GM10847 (cell line): ENCODE results near the gene SYCP1.

ENCODE experiments used
- POLR2A ChIP-seq: IDR thresholded peaks from 2 replicates; pipeline ENCODE4 v1.6.1; 2011; ENCODE audit not compliant: insufficient read length; ENCODE audit errors: extremely low read depth

Gene SYCP1

DNA sequence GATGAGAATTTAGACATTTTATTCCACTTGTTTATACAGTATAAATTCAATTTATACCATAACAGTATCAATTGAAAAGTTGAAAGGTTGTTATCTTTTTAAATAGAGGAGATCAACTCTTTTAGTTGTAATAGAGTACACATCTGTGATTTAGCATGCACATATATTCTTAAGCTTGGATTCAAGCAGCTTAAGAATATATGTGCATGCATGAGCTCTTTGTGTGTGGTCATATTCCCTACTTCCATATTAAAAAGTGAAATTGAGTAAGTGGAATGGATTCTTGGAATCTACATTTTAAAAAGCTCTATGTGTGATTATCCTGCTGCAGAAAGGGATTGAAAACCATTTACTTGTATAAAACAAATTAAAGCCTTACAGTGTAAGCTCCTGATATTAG lies 71.9 kb downstream of the SYCP1 start:
- no peak for TF ChIP-seq POLR2A

DNA sequence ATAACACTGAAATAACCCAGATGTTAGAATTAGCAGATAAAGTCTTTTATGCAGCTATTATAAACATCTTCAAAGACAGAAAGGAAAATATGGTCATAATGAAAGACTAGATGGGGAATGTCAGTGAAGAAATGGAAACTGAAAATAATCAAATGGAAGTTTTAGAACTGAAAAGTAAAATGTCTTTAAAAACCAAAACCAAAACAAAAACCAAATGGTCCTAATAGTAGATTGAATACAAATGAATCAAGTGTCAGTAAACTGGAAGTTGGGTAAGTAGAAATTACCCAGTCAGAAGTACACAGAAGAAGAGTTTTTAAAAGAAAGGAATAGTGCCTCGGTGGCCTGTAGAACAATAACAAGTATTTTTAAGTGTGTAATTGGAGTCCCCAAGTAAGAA lies 72.7 kb downstream of the SYCP1 start:
- TF ChIP-seq POLR2A, result no peak

DNA sequence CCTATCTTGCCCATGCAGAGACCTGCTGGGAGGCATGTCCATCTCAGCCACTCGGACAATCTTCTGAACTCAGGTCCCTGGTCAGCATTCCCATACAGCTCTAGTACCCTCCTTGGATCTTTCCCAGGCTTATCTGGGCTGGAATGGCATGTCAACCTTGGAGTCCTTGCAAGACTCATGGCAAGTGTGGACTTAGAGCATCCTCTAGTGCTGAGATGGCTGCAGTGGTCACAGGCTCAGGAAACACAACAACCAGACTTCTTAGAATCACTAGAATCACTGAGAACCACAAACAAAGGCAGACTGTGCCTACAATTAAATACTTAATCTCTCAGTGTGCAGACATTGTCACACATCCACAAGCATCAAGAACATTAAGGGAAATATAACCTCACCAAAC lies 101.9 kb downstream of the SYCP1 start:
- no peak for TF ChIP-seq POLR2A

DNA sequence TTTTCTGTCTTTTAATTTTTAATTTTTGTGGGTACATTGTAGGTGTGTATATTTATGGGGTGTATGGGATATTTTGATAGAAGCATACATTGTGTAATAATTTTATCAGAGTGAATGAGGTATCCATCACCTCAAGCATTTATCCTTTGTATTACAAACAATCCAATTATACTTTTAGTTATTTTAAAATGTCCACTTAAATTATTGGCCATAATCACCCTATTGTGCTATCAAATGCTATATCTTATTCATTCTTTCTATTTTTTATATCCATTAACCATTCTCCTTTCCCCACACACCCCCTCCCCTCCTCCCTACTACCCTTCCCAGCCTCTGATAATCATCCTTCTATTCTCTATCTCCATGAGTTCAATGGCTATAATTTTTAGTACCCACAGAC lies 104.8 kb downstream of the SYCP1 start:
- no peak for TF ChIP-seq POLR2A

DNA sequence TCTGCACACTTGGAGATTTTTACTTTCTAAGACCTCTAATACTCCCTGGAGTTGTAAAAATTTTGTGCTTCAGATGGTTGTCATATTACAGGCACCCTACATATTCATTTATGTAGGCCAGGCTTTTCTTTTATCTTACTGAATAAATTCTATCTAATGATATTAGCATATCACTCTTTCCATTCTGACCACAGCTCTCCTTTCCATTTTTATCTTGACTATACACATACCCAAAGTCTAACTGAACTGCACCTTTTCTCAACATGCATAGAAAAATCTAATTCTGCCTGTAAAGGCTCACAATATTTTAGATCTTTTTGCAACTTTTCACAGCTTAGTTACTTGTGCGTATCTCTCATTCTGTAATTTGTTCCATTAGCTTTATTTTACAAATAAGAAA lies 122.2 kb downstream of the SYCP1 start:
- TF ChIP-seq POLR2A, result no peak

DNA sequence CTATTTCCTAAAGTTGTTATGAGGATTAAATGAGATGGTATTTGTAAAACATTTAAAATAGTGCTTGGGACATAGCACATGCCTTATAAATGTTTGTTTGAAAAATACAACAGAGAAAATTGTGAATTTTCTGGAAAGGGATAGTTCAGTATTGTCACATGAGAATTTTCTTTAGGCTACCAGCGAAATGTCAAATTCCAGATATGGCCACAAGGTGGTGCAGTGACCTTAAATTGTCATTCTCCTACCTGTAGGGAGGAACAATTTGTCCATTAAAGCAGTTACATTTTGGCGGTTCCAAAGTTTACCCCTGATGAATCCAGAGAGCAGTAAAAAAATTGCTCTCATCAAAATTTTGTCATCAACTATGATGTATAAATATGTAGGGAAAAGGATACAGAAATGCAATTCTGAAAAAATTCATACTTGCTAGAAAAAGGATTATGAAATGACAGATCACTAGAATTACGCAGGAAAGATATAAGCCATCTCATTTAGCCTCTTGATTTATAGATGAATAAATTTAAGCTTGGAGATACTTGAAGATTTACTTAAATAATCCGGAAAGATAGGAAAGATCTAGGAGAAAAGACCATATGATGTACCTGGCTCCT lies 124.7 kb downstream of the SYCP1 start:
- no peak for TF ChIP-seq POLR2A

DNA sequence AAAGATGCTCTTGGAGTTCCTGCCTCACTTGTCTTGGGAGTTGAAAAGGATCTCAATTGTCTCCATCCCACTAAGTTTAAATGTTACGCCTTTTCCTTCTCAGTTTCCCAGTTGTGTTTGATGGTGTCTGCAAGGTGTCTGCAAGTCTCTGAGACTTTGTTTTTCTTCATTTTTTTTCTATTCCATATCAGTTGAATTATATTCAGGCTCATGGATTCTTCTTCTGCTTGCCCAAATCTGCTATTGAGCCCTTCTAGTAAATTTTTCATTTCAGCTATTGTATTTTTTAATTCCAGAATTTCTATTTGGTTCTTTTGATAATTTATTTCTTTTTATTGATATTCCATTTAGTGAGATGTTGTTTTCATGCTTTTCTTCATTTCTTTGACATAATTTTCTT lies 127.6 kb downstream of the SYCP1 start:
- no peak for TF ChIP-seq POLR2A

DNA sequence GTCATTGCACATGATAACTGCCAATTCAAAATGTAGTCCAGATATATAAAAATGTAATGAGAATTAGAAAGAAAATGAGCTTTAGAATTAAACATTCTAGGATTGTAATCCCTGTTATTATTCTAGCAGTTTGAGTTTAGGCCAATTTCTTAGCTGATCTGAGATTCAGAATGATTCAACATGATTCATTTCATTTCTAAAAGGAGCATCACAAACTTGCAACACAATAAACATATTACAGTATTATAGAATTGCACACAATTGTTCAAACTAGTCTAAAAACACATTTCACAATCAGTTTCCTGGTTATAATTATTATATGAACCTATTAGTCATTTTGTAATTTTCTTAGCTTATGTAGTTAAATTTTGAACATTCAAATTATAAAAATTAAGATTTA lies 131.6 kb downstream of the SYCP1 start:
- no peak for TF ChIP-seq POLR2A

DNA sequence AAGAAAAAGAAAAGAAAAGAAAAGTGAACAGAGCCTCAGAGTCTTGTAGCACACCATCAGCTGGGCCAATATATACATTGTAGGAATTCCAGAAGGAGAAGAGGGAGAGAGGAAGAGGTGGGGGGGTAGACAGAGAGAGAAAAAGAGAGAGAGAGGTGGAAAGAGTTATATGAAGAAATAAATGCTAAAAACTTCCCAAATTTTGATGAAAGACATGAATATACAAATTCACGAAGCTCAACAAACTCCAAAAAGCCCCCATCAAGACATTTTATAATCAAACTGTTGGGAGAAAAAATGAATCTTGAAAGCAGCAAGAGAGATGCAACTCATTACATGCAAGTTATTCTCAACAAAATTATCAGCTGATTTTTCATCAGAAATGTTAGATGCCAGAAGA lies 133.4 kb downstream of the SYCP1 start:
- no peak for TF ChIP-seq POLR2A

DNA sequence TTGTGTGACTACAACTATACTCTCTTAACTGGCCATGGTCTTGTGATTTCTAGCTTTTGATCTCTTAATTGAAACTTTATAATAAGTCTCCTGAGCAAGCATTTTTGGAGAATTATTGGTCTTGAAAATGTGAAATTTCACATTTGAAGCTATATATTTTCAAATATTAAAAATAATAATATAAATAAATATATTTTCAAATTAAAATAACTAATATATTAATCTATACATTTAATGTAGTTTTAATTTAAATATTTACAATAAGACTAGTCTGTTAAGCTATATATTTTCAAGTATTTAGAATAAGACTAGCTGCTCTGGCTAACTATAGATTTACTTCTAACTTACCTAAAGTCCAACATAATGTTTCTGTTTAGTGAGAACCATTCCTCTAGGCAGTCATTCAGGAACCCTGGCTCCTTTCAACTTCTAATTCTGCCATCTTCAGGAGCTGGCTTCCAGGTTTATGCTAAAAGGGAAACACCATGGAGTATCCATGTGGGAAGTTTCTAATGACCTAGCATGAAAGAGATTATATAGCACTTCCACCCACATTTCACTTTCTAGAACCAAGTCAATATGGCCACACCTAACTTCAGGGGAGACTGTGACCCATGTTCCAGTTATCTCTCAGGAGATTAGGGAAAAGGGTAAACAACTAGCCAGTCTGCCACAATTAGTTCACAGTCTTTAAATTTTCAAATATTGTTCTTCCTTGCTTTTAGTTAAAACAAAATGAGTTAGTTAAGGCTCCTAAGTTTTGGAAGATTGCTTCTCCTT lies 143.0 kb downstream of the SYCP1 start:
- TF ChIP-seq POLR2A, result no peak

DNA sequence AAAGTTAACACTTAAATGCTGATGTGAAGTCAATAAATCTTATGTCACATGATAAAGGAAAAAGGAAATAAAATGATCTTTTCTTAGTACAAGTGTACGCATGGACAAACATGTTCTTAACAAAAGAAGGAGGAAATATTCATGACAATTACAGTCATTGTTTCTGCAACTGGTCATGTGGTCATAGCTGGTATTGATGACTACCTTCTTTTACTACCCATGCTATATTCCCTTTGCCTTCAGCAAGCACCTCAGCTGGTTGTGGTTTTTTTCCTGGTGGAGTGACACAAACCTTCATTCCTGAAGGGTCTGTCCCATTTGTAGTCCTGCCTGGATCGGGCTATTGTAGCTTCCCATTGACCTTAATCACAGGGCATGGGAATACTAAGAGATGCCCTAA lies 151.5 kb downstream of the SYCP1 start:
- TF ChIP-seq POLR2A, result no peak

DNA sequence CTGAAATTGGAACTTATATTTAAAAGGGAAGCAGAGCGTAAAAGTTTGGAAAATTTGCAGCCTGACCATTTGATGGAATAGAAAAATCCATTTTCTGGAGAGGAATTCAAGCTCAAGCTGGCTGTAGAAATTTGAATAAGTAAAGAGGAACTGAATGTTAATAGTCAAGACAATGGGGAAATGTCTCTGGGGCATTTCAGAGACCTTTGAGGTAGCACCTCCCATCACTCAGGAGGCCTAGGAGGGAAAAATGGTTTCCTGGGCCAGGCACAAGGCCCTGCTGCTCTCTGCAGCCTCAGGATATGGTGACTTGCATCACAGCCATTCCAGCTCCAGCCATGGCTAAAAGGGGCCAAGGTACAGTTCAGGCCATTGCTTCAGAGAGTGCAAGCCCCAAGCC lies 157.3 kb downstream of the SYCP1 start:
- no peak for TF ChIP-seq POLR2A

DNA sequence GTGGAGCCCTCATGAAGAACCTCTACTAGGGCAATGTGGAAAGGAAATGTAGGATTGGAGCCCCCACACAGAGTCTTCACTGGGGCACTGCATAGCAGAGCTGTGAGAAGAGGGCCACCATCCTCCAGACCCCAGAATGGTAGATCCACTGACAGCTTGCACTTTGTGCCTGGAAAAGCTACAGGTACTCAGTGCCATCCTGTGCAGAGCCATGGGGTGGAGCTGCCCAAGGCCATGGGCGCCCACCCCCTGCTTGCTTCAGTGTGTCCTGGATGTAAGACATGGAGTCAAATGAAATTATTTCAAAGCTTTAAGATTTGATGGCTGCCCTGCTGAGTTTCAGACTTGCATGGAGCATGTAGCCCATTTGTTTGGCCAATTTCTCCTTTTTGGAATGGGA lies 157.8 kb downstream of the SYCP1 start:
- no peak for TF ChIP-seq POLR2A

DNA sequence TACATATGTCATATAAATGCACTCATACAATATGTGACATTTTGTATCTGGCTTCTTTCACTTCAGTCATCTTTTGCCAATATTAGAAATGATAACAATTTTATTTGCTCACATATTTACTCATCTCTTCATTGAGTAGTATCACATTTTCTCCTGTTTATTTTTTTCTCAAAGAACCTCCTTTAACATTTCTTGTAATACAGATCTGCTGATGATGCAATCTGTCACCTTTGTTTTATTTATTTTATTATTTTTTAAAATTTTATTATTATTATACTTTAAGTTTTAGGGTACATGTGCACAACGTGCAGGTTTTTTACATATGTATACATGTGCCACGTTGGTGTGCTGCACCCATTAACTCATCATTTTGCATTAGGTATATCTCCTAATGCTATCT lies 159.1 kb downstream of the SYCP1 start:
- no peak for TF ChIP-seq POLR2A

DNA sequence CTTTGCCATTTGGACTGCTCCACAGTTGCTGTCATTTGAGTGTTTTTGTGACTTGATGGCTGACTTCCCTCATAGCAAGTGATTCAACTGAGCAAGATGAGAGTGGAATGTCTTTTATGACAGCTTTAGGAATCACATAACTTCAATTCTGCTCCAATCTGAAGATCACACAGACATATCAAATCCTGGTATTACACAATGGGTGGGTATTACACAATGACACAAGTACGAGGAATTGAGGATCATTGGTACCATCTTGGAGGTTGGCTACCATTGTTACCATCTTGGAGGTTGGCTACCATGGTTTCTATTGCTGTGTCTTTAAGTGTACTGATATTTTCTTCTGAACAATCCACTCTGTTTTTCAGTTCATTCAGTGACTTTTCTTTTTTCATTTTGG lies 166.5 kb downstream of the SYCP1 start:
- no peak for TF ChIP-seq POLR2A

DNA sequence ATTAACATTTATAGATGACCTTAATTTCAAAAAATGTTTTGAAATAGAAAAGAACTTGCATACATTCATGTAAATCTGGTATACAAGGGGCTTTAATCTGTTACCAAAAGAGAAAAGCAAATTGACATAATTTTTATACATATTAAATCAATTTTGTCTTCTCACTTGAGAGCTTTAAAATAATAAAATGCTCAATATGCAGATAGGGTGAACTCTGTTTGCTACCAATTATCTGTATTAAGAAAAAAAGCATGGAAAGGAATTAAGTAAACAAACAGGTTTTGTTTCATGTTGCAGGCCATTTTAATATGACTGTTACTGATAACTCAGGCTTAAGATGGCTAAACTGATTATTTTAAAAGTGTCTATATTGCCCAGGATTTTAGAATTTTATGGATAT lies 168.9 kb downstream of the SYCP1 start:
- TF ChIP-seq POLR2A, result no peak

DNA sequence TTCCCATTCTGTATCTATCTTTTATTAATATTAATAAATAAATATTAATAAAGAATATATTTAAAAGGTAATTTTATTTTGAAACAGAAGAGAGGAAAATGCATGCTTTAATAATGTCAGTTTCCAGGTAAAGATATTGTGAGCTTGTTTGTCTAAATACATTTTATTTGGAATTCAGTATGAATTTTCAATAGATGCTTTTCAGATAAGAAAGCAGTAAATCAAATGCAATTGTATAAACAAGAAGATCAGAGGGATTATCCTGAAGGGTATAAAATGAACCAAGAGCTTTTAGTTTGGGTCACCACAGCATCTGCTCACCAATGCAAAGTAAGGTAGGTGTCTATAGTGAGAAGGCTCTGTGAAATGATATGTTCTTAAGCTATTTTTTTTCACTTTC lies 174.9 kb downstream of the SYCP1 start, which contains the start of gene TSHB:
TSS of gene TSHB (plus strand) at position 301 of the 400 bp plus-strand sequence. CDS start 3,537 bp downstream, outside the sequence.
- TF ChIP-seq POLR2A, result no peak
